Activated naive CD4-positive, alpha-beta T cell treated with anti-CD3 and anti-CD28 coated beads, Interleukin-2, amount 50 U/mL, for 16 hours (primary cell): ENCODE results near the gene NRXN2.
"Not testable (repeated sequence)": the region's sequence is repeated elsewhere in the genome, so short reads cannot be mapped to it uniquely, and the experiment has no call there.

Experiments used
- DNase-seq: peaks from one replicate; pipeline ENCODE4 v3.0.0-alpha.2; 2020

The NRXN2 gene

DNA sequence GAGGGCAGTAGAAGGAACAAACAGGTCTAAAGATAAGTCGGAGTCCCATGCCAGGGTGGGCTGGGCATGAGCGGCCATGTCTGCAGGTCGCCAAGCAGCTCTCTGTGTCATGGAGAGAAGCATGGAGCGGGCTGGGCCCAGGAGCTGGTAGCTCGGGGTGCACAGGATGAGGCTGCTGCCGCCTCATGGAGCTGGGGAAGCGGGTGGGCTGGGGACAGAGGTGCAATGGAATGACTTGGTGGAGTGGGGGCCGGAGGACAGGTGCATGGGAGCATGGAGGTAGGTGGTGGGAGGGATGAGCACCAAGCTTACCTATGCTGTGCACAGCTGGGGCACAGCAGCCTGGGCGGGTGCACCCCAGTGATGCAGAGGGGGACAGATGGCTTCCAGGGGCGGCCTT, 3.6 kb downstream of the NRXN2 start:
- DNase-seq, result no peak

DNA sequence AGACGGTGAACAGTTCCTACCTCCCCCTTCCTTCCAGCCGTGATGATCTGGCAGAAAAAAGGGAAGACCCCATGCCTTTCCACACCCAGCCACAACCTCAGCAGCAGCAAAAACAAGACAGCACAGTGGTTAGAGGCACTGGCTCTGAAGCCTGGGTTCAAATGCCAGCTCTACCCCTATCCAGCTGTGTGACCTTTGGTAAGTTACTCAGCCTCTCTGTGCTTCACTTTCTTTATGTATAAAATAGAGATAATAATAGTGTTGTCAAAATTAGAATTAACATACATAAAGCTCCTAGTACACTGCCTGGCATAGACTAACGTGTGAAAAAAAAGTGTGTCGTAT, 4.2 kb downstream of the NRXN2 start:
- DNase-seq, result no peak

DNA sequence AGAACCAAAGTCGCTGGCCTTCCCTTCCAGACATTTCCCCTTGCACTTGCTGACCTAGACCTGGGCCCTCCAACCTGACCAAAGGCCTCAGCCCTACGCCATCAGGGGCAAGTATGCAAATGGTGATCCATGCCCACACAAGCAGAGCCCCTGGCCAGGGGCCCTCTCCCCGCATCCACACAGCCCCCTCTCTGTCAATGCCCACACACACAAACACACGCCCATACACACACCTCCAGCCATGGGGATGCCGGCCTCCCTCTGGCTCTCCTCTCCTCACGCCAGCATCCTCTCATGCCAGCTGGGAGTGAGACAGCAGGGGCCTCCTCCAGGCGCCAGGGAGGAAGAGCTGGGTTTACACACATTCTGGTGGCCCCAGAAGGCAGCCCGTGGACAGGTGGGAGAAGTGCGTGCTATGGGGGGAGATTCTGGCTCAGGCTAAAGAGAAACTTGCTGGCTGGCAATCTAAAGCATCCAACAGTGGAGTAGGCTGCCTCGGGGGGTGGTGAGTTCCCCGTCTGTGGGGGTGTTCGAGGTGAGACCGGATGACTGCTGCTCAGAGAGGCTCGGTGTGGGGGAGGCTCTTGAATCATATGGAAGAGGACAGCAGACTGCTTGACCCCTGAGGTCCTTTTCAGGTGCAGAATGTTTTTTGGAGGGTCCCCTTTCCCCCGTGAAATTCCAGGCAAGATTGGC, 4.8 kb downstream of the NRXN2 start:
- DNase-seq, result no peak

DNA sequence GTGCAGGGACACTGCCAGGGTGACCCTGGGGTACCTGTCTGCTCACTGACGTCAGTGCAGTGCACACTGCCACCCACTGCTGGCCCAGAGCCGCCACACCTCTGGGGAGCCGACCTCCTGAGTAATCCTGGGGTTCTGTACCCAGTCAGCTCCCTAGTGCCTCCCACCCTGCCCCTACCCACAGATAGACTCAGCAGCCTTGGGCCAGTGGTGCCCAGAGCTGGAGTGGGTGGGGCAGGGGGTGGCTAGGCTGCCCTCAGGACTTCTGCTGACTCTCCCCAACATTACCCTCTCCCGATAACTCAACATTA, 5.8 kb downstream of the NRXN2 start:
- DNase-seq, result no peak

DNA sequence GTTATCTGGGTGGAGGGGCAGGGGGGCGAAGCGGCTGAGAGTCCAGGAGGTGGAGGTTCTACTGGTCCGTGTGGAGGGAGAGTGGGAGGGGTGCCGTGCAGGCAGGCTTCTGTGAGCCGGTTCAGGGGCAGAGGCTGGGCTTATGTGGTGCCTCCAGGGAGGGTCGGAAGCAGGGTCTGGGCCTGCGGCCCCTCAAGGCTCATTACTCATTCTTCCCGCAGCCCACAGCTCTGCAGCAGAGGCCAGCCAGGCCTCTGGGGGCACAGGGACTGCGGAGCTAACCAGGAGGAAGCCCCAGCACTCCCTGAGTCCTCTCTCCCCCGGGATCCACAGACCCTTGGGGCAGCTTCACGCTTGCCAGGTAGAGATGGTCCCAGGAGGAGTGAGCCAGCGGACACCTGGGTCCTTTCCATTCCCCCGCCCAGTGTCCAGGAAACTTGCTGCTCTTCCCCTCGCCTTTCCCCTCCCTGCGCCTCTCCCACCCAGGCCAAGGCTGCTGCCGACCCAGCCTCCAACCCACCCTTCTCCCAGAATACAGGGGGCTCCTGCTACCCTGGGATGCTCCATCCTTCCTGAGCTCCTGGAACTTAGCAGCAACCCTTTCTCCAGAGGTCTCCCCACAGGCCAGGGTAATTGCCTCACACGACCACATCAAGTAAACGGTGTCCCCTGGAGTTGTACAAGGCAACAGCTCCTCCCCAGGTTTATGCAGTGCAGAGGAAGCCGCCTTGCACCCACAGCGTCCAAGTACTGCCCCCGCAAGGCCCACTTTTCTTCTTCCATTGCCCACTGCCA, 6.3 kb downstream of the NRXN2 start:
- no peak for DNase-seq

DNA sequence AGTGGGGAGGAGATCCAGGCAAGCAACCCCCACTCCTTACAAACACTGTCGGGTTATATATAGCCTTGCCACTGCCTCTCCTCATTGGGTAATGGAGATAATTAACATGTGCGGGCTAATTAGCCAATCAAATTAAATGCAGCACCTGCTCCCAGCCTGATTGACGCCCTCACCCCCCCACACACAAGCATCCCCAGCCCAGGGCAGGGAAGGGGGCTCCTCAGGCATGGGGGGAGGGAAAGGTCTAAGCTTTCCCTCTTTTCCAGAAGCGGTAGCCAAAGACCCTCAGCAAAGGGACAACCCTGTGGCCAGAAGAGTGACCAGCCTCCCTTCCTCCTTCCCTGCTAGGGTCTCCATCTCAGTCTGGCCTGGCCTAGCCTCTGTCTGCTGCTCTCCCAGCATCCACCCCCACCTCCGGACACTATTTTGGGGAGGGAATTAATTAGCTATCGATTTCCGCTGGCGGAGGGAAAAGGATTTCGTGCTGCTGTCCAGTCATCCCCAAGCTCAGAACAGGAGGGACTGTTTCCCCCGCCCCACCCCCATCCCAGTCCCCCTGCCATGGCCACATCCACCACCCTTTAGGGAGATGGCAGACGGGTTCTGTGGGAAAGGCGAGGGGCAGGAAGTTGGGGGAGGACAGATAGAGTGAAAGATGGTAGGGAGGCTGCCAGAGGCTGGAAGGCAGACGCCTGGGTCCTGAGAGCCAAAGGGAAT, 7.1 kb downstream of the NRXN2 start:
- DNase-seq, result no peak

DNA sequence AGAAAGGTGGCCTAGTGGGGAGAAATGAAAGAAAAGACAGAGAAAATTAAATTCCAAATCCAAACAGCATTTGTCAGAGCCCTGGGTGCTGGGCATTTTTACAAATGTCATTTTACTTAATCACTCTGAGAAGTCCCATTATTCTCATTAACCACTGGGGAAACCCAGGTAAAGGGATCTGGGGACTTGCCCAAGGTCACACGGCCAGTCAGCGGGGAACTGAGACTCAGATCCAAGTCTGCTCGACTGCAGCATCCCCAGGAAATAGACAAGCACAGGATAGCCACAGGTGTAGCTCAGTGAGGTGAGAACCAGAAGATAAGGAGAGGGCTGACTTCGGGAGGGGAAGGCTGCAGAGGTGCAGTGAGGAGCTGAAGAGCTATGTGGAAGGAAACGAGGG, 7.9 kb downstream of the NRXN2 start:
- DNase-seq, result no peak

DNA sequence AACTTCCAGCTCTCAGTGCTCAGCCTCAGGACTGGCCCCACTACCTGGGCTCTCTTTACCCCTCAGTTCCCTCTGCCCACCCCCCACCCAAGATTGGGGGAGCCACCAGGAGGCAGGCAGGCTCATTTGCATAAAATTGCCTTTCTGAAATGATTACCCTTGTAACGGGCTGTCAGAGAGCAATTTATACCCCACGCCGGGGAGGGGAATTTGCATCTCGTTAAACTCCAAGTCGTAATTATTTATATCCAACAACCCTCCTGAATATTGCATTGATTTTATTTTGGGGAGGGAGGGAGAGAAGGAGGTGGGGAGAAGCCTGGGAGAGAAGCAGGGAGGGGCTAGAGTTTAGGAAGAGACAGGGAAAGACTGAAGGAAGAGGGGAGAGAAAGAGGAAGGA, 8.3 kb downstream of the NRXN2 start:
- DNase-seq, result no peak

DNA sequence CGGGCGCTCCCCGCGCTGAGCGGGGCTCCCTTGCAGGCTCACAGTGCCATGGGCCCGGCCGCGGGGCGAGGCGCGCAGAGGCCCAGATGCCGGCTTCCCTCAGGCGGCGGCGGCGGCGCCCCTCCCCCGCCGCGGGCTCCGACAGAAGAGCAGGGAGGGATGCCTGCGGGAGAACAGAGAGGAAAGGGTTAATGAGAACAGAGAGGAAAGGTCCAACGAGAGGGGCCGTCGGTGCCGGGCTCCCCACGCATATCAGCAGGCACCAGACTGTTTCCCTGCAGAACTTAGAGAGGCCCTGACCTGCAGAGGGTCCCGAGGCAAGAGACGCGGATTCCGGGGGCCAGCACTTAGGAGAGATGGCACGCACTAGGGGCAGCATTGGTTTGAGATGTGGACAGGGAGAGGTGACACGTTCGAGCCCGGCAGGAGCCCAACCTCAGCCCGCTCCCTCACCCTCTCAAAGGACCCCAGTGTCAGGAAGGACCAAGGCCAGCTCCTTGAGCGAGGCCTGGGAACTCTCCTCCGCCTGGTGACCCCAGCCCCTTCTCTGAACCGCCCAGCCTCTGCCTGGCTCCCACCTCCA, 9.1 kb downstream of the NRXN2 start:
- DNase-seq, result no peak

DNA sequence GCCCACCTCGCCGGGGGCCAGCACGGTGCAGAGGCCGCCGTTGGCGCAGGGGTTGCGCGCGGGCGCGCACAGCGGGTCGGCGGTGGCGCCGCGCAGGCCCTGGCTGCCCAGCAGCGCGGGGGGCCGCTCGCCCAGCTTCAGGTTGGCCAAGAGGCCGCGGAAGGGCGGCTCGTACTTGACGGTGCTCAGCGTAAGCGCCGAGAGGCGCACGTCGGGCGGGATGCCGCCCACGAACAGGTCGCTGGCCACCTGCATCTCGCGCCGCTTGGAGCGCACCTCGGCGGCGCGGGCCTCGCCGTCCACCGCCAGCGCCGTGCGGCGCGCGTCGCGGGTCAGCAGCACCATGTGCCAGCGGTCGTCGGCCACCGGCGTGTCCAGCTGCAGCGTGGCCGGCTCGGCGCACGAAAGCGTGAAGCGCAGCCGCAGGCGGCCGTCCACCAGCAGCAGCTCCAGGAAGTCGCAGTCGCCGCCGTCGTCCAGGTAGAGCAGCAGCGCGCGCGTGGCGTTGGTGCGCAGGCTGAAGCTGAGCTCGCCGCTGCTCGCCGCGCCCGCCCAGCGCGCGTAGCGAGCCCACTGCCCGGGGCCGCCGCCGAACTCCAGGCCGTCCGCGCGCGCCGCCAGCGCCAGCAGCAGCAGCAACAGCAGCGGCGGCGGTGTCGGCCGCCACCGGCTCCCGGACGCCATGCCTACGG, 9.8 kb downstream of the NRXN2 start:
- DNase-seq, result no peak

DNA sequence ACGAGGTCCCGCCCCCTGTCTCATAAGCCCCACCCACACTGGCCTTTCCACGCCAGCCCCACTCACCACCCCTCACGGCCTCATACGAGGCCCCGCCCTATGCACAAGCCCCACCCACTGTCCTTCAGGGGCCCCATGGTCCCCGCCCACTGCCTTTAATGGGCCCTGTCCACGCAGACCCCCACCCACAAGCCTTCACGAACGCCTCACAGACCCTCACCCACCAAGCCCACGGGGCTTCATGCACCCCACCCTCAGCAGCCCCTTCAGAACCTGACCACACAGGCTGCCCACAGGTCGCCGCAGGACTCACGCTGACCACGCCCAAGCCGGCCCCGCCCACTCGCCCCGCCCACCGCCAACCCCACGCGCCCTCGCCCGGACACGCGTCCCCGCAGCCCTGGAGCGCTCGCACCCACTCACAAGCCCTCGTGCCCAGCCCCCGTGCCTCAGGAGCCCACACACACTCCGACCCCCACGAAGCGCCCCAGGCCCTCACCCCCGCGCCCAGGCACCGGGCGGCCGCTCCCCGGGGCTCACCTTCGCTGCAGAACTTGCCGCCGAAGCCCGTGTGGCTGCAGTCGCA, 10.5 kb downstream of the NRXN2 start:
- no peak for DNase-seq

DNA sequence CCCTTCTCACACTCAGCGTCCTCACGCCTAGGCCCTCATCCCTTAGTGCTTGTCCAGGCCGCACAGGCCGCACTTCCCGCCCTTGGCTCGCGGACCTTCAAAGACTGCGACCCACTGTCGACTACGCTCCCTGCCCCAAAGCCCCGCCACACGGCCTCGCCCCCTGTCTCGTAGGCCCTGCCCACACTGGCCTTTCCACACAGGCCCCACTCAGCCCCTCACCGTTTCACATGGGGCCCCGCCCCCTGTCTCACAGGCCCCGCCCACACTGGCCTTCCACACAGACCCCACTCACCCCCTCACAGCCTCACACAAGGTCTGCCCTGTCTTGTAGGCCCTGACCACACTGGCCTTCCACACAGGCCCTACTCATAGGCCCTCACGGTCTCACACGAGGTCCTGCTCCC, 11.0 kb downstream of the NRXN2 start:
- no peak for DNase-seq

DNA sequence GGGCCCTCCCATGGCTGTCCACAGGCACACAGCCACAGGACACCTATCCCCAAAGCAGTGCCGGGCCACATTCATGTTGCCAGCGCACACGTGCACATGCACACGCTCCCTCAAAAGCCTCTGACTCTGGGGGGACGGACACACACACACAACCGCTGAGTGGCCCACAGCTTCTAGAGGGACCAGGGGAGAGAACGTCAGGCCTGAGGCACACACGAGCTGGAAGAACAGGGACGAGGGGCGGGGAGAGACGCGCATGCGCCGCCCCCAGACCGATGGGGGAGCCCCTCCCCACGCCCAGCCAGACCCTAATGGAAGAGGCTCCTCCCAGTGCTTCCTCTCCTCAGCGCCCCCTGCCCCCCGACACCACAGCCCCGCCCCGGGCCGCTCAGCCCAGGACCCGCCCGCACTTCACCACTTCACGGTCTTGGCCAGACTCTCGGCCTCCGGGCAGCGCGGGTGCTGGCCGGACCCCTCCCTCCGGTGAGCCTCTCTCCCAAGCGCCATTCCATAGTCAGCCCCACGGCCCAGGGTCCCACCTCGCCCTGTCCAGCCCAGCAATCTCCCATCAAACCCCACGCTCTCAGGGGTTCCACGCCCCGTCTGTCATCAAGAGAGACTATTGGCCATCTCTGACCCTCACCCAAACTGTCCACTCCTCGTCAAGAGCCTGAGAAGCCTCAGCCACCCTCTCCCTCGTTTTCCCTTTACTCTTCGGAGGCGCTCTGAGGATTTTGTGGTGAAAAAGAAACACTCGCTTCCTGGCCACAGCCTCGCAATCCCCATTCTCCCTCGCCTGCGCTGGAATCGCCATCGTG, 11.7 kb downstream of the NRXN2 start:
- DNase-seq, result no peak

DNA sequence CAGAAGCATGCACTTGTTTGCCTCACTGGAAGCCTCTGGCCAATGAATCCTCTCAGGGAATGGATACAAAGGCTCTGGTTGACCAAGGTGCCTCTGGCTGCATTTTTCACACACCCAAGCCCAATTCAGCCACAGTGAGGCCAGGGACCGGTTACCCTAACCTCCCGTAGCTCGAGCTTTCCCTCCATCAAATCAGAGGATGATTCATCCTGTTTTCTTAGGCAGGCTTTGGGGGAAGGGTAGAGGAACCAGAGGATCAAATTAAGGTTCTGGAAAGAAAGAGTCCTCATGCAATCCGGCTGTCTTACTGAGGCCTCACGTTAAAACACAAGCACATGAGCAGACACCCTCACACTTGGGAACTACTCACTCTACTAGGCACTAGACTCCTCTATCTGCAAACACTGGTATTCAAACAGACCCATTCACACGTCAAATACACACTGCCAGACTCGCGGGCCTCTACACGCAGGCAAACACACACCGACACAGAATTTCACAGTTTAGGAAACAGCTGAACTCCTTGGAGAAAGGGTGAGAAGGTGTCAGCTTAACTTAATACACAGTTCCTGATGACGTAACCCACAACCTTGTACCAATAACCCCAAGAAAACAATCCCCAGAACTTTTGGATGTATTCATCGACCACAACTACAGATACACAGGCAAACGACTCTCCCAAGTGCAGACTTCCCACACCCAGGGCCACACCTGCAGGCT, 12.4 kb downstream of the NRXN2 start:
- DNase-seq, result no peak

DNA sequence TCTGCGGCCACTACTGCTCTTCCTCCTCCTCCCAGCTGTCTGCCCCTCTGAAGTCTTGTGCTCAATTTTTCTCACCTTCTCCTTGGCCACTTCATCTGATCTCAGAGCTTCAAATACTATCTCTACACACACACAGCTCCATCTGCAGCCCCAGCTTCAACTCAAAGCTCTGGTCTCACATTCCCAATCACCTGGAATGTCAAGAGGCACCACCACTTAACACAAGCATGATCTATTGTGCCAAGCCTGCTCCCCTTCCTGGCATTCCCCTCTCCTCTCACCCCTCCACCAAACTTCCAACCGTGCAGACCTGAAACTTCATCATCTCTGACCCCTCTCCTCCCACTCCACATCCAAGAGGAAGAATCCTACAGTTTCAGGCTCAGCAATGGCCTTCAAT, 17.5 kb downstream of the NRXN2 start:
- no peak for DNase-seq

DNA sequence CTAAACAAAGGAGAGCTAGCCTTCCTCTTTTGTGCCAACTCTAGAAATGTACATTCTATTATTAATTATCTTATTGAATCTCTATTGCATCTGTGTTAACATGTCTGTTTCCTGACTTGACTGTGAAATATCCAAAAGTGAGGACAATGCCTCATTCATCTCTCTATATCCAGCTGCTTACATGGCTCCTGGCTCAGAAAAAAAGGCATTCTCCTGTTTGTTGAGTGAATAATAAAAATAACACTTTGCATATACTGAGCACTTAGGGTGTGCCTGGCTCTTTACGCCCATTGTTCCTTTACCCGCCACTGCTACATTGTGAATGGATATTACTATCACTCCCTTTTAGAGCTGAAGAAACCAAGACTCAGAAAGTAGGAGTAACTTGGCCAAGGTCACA, 19.9 kb downstream of the NRXN2 start:
- DNase-seq, result no peak

DNA sequence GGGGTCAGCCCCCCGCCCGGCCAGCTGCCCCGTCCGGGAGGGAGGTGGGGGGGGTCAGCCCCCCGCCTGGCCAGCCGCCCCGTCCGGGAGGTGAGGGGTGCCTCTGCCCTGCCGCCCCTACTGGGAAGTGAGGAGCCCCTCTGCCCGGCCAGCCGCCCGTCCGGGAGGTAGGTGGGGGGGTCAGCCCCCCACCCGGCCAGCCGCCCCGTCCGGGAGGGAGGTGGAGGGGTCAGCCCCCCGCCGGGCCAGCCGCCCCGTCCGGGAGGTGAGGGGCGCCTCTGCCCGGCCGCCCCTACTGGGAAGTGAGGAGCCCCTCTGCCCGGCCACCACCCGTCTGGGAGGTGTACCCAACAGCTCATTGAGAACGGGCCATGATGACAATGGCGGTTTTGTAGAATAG, 21.0 kb downstream of the NRXN2 start:
- not testable (repeated sequence) for DNase-seq

DNA sequence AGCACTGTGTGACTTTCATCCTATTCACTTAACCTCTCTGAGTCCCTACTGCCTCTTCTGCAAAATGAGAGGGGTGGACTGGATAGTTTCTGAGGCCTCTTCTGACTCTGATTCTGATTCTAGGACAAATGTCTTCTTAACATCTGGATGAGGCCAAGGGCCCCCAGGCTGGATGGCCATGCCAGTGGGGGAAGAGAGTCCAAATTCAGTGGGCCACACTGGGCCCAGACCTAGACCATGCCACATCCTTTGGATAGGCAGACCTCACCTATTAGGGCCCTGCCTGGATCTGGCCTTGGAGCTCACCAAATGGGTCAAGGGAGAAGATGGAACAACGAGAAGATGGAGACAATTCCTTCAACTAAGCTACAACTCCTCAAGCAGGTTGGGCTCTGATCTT, 24.6 kb downstream of the NRXN2 start:
- DNase-seq, result no peak

DNA sequence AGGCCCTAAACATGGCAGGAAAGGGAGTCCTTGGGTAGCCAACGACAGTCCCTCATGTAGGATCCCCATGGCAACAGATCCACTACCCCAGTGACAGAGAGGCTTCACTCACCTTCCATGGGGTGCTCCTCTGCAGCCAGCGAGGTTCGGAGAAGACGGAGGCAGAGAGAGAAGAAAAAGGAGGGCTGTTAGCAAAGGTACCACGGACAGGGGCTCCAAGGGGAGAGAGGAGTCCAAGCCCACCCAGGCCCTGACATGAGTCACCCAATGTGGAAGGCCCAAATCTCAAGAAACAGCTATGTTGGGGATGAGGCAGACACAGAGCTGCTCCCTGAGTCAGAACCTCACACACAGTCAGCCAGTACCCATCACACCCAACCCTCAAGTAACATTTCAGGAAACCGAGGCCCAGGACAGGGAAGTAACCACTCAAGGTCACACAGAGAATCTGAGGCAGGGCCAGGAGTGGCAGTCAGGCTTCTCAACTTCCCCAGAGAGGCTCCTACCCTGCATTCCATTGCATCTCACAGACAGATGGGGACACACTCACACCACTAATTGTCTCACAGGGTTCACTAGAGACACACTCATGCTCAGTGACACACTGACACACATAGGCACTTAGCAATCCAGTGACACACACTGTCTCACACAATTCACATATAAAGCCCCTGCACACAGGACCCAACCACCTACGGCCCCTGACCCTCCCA, 25.2 kb downstream of the NRXN2 start:
- DNase-seq, result no peak

DNA sequence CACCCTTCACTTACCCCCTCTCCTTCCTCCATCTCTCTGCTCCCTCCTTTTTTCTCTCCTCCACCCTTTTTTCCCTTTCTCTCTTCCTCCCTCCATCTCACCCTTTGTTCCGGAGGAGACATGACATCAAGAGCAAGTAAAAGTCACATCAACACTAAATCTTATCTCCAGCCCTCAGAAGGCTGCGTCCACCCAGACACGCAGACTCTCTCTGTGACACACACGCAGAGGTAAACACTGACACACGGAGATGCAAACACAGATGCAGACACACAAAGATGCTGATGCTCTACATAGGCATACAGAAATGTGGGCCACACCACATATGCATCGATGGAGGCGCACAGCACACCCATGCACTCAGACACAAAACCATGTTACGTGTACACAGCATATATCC, 27.0 kb downstream of the NRXN2 start:
- no peak for DNase-seq

DNA sequence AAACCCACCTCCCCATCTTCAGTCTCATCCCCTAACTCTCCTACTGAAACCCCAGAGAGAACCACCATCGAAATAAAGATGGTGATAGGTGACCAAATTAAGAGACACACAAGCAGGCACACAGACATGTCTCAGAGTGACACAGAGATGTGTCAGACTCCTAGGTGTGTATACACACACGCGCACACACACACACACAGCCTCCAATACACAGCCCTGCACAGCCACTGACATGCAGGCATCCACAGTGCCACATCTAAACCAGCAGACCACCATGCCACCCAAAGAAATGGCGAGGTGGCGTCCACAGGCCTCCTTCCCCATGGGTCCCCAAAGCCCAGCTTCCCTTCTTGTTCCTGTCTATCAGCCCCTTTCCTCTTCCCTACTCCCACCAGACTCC, 27.4 kb downstream of the NRXN2 start:
- no peak for DNase-seq
